Measurements from ENCODE around the gene GRP.
"Not testable (repeated sequence)": the region's sequence is repeated elsewhere in the genome, so short reads cannot be mapped to it uniquely, and the experiment has no call there.

Gene GRP

DNA sequence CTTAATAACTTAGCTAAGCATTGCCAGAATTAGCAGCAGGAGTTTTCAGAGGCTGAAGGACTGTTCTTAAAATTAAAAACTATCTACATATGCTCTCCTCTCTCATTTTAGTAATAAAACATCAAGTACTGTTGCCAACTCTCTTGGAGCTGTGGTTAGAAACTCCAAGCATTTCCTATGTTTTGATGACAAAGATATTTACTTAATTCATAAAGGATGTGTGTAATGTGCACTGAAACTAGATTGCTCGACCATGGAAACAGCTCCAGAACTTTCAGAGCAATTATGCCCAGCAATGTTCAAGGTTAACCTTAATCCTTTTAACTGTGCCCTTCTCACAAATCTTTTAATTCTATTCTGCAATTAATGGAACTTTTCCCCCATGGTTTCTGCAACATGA is 8.4 kb downstream of the GRP start:
- DNase-seq (ENCODE audit: low read depth in 1 of 2, low spot score in 1 of 2) = no peak

- no peak for DNase-seq (ENCODE audit: low read depth in 1 of 2, low spot score in 1 of 2)
Measured at GRCh38 chr18:59229191-59229590, 9.2 kb downstream of the GRP start.

DNA sequence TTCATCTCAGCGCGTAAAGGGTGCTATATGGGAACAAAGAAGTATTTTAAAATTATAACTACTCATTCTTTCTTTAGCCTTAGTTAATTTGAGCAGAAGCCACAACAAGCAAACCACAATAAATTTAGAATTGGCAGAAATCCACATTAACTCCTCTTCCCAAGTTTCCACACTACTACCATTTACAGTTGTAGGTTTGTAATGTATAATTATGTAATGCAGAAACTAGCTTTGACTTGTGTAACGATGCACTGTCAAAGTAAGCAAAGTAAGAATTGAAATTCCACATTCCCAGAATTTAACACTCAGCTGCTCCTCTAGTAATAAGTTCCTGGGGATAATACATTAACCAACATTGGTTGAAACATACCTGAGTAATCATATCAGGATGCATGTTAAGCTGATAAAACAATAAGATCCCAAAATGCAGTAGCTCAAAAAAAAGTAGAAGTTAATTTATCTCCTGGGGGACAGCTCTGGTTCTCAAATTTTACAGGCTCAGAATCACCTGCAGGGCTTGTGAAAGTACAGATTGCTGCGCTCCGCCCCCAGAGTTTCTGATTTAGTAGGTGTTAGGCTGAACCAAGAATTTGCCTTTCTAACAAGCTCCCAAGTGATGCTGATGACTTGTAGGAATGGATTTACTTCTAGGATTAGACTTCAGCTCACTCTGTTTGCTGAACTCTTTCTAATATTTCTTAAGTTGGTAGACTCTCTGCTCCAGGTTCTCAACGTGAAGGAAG is 9.9 kb downstream of the GRP start:
- DNase-seq (ENCODE audit: low read depth in 1 of 2, low spot score in 1 of 2) = no peak

- DNase-seq (ENCODE audit: low read depth in 1 of 2, low spot score in 1 of 2) = no peak
Measured at GRCh38 chr18:59231114-59231513, 11.2 kb downstream of the GRP start.

DNA sequence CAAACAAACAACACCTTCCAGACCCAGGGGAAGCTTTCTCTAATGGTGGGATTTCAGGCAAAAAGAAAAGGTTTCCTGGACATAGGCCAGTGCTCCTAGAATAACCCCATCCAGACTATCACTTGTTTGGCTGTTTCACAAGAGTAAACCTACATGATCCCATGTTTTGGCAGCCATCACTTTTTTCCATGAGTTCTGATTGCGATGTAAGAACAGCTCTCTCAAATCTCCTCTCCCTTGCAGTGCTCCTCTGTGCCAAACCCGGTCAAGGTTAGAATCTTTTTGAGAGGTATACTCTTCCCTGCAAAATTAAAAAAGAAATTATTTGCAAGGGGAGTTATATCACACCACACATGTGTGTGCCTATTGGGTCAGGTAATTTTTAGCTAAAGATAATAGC is 11.9 kb downstream of the GRP start:
- DNase-seq (ENCODE audit: low read depth in 1 of 2, low spot score in 1 of 2) = no peak

GRCh38 chr18:59232309-59233016 is 12.5 kb downstream of the GRP start:
- DNase-seq (ENCODE audit: low read depth in 1 of 2, low spot score in 1 of 2) = no peak

DNA sequence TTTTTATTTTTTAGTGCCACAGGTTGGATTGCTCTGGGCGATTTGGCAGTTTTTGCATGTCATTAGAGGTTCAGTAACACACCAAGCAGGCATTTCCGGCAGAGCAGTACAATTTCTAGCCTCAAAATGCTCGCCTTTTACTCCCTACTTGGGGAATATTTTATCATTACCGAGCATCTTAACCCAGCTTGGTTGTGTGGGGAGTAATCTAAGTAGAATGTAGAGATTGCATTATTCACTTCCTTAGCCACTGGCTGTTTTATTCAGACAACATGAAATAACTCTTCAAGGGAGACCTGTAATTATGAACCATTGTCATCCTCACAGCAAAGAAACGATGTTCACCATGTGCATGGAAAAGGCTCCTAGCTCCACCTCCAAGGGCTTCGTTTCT is 13.1 kb downstream of the GRP start:
- no peak for DNase-seq (ENCODE audit: low read depth in 1 of 2, low spot score in 1 of 2)

DNA sequence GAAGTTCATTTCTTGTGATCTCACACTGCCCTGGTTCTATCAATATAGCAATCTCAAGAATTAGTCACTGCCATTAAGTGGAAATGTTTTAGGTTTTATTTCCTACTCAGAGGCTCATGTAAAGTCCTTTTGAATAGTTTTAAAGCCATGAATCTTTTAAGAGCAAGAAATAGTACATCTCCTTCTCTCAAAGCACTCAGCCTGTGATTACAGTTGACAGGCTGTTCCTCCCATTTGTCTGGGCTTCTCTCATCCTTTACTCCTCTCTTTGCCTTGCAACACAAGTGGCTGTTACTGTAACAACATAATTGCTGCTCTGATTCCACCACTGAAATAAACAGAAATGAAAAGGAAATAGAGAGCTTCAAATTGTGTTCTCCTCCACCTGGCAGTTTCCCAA is 18.4 kb downstream of the GRP start:
- no peak for DNase-seq (ENCODE audit: low read depth in 1 of 2, low spot score in 1 of 2)

DNA sequence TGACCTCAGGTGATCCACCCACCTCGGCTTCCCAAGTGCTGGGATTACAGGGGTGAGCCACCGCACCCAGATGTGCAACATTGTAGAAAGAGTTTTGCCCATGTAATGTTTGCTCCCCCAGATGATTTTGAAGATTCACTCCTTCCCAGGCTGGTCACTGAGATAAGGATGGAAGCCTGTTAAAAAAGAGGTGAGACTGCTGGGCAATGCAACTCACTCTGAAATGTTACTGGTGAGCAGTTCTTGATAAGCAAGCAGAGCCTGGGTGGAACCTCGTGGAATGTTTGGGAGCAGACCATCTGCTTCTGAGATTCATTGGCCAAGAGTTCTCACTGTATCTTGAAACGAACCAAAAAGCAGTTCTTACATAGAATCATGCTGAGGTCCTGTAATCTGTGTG is 19.7 kb downstream of the GRP start:
- no peak for DNase-seq (ENCODE audit: low read depth in 1 of 2, low spot score in 1 of 2)

- DNase-seq (ENCODE audit: low read depth in 1 of 2, low spot score in 1 of 2) = no peak
Measured at GRCh38 chr18:59242906-59243305, 22.9 kb downstream of the GRP start.

DNA sequence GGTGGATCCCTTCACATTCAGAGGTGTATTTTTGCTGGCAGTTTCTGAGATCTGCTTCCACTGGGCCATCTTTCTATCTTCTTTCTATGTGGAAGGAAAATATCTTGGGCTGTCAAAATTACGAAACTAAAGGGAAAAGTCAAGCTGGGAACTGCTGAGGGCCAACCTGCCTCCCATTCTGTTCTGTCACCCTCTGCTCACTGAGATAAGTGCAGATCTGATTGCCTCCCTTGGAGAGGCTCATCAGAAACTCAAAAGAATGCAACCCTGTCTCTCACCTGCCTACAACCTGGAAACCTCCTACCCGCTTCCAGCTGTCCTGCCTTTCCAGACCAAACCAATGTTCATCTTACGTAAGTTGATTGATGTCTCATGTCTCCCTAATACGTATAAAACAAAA is 26.8 kb downstream of the GRP start:
- DNase-seq (ENCODE audit: low read depth in 1 of 2, low spot score in 1 of 2) = no peak

DNA sequence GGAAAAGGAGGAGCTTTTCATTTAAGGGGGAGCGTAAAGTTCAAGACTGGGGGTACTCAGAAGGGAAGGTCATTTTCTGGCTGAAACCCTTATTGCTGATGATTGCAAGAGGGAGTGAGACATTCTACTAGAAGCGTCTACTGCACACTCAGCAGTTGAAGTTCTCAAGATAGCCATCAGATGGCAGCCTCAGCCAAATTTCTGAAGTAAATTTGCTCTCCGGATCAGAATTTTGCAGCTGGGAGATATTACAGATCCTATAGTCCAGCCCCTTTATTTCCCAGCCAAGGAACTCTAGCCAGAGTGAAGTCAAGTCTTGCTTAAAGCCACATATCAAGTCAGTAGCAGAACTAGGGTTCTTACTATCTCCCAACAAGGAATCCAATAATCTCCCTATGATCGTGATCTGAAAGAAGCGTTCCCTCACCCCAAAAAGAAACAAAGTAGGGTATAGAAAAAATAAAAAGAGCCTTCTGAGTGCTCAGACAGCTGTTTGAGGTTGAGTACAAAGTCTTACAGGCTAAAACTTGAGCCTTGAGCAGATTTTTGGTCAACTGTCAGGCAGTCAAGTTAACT is 29.3 kb downstream of the GRP start:
- DNase-seq (ENCODE audit: low read depth in 1 of 2, low spot score in 1 of 2) = peak in 1 of 2 donors; percentile 16

DNA sequence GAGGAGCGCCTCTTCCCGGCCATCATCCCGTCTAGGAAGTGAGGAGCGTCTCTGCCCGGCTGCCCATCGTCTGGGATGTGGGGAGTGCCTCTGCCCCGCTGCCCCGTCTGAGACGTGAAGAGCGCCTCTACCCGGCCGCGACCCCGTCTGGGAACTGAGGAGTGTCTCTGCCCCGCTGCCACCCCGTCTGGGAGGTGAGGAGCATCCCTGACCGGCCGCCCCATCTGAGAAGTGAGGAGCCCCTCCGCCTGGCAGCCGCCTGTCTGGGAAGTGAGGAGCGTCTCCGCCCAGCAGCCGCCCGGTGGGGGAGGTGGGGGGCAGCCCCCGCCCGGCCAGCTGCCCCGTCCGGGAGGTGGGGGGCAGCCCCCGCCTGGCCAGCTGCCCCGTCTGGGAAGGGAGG is 35.5 kb downstream of the GRP start:
- DNase-seq (ENCODE audit: low read depth in 1 of 2, low spot score in 1 of 2) = not testable (repeated sequence)

- not testable (repeated sequence) for DNase-seq (ENCODE audit: low read depth in 1 of 2, low spot score in 1 of 2)
Measured at GRCh38 chr18:59261842-59262241, 41.9 kb downstream of the GRP start.

DNA sequence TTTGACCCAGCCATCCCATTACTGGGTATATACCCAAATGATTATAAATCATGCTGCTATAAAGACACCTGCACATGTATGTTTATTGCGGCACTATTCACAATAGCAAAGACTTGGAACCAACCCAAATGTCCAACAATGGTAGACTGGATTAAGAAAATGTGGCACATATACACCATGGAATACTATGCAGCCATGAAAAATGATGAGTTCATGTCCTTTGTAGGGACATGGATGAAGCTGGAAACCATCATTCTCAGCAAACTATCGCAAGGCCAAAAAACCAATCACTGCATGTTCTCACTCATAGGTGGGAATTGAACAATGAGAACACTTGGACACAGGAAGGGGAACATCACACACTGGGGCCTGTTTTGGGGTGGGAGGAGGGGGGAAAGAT is 42.3 kb downstream of the GRP start:
- DNase-seq (ENCODE audit: low read depth in 1 of 2, low spot score in 1 of 2) = not testable (repeated sequence)

GRCh38 chr18:59263661-59264060 is 43.7 kb downstream of the GRP start:
- DNase-seq (ENCODE audit: low read depth in 1 of 2, low spot score in 1 of 2) = no peak

- no peak for DNase-seq (ENCODE audit: low read depth in 1 of 2, low spot score in 1 of 2)
Measured at GRCh38 chr18:59264121-59264571, 44.2 kb downstream of the GRP start.

GRCh38 chr18:59264651-59265245 is 44.8 kb downstream of the GRP start:
- DNase-seq (ENCODE audit: low read depth in 1 of 2, low spot score in 1 of 2) = no peak

DNA sequence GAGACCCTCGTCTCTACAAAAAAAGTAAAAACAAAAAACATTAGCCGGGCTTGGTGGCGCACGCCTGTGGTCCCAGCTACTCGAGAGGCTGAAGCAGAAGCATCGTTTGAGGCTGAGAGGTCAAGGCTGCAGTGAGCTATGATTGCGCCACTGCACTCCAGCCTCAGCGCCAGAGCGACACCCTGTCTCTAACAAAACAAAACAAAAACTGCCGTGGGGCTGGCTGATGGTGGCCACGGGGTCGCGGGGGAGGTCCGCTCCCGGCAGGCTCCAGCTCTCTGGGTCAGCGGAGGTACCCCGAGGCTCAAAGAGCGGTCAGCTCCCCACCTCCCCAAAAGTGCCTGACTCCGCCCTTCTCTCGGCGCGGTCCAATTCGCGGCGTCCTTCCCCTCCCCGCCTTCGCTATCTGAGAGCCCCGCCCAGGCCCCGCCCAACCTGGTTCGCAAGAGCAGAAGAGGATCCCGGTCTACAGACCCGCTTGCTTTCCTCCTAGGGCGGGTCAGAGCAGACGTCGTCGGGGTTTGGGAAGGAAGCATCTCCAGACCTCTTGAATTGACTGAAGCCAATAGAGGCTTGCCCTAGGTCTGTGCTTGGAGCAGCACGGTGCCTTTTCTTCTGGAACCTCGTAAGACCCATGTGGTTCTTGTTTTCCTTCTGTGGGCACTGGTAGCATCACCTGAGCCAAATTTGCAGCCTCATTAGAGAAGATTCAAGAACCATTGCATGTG is 45.5 kb downstream of the GRP start:
- no peak for DNase-seq (ENCODE audit: low read depth in 1 of 2, low spot score in 1 of 2)

GRCh38 chr18:59265974-59266369 is 46.0 kb downstream of the GRP start:
- no peak for DNase-seq (ENCODE audit: low read depth in 1 of 2, low spot score in 1 of 2)

- no peak for DNase-seq (ENCODE audit: low read depth in 1 of 2, low spot score in 1 of 2)
Measured at GRCh38 chr18:59266459-59266858, 46.5 kb downstream of the GRP start.
